ENCODE data around the gene PXN. TPM values are rescaled to one million over a fixed set of nuclear protein-coding genes. Genes with fewer than 3 reads are reported as not detected.

Gene PXN
- total and polyA plus RNA-seq, 10 of the 15 experiments (the other 5 are each of a cell fraction or from before 2014, with no cell fraction given) = 1.0 to 32.0 (median 11.5) TPM

DNA sequence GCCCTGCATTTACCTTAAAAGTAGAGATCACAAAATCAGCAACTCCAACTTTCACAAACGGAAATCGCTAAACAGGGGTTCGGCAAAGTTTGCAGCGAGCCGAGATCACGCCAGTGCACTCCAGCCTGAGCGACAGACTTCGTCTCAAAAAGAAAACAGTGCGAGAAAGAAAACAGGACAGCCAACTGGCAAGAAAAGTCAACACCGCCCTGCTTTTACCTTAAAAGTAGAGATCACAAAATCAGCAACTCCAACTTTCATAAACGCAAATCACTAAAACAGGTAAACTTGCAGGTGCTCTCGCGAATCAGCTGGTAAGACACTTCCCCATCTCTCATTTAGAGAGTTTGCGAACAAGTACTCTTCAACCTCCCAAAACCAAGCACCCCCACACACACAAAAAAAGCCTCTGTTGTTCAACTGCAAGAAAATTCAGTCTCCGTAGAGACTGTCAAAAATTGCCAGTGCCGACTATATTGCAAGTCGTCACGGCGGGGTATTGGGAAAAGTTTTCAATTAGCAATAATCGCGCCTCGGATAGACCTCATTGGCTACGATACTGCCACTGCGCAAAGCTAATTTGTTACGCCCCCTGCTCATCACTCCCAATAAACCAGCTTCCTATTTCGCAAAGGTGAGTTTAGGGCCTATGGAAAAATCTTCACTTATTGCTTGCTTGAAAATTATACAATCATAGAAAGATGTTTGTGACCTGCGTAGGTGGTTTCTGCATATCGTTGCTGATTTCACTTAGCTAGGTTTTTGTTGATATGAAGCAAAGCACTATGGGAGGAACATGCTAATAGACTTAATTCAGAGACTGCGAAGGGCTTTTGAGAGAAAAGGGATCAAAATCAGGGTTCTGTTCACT is 27.4 kb upstream of the PXN start, which contains the start of gene RNU4-1 (continued):
- TF ChIP-seq YBX1 (IDR thresholded peaks at IDR 0.05) (no peak), TBL1XR1 (IDR thresholded peaks at IDR 0.05; ENCODE audit: low read depth, low read length) (peak; percentile 58), KLF5 (IDR thresholded peaks at IDR 0.05; ENCODE audit: partially characterized antibody) (peak; percentile 92), HDAC2 (IDR thresholded peaks at IDR 0.05) (no peak), SMARCA5 (IDR thresholded peaks at IDR 0.05) (no peak), CHD1 (IDR thresholded peaks at IDR 0.05; ENCODE audit: low read depth, low read length) (no peak), FOS (IDR thresholded peaks at IDR 0.05; ENCODE audit: borderline replicate concordance, extremely low read depth, insufficient read length) (no peak), SIX5 (IDR thresholded peaks at IDR 0.05; ENCODE audit: low read depth, low read length, severe bottlenecking) (peak; percentile 46), FOXK2 (IDR thresholded peaks at IDR 0.05) (peak; percentile 41; the same call in 1 of the 2 replicates), RB1 (IDR thresholded peaks at IDR 0.05; ENCODE audit: borderline replicate concordance) (no peak; the same call in 1 of the 2 replicates), ZZZ3 (IDR thresholded peaks at IDR 0.05; ENCODE audit: control insufficient read depth, insufficient read length, low read depth) (no peak), CREM (IDR thresholded peaks at IDR 0.05; ENCODE audit: low read depth) (peak; percentile 90), BHLHE40 (IDR thresholded peaks at IDR 0.05; ENCODE audit: borderline replicate concordance in 1 of 2, low read depth in 2 of 2, low read length in 1 of 2) (no peak), SUPT20H (IDR thresholded peaks at IDR 0.05; ENCODE audit: borderline replicate concordance, control insufficient read depth, low read depth, low read length) (no peak), POLR2A (IDR thresholded peaks at IDR 0.05; ENCODE audit: low read depth, low read length) (peak; percentile 97), NFYA (IDR thresholded peaks at IDR 0.05; ENCODE audit: borderline replicate concordance, low read depth, low read length) (no peak), CEBPB (IDR thresholded peaks at IDR 0.05; ENCODE audit: borderline replicate concordance in 1 of 2, low read depth in 2 of 2, low read length in 2 of 2) (peak in 1 of 2 experiments; percentile 87; a peak in 1 of 4 replicates), MTA3 (IDR thresholded peaks at IDR 0.05; ENCODE audit: borderline replicate concordance, low read length) (peak; percentile 100), WRNIP1 (IDR thresholded peaks at IDR 0.05; ENCODE audit: borderline replicate concordance, low read depth, low read length) (0 out of 2 replicates have a peak, but pooled peaks have one; percentile 80), EZH2 (IDR thresholded peaks at IDR 0.05; ENCODE audit: borderline replicate concordance, control insufficient read depth, low read depth, low read length) (0 out of 2 replicates have a peak, but pooled peaks have one; percentile 24)
- TF ChIP-seq, protein P1, sequence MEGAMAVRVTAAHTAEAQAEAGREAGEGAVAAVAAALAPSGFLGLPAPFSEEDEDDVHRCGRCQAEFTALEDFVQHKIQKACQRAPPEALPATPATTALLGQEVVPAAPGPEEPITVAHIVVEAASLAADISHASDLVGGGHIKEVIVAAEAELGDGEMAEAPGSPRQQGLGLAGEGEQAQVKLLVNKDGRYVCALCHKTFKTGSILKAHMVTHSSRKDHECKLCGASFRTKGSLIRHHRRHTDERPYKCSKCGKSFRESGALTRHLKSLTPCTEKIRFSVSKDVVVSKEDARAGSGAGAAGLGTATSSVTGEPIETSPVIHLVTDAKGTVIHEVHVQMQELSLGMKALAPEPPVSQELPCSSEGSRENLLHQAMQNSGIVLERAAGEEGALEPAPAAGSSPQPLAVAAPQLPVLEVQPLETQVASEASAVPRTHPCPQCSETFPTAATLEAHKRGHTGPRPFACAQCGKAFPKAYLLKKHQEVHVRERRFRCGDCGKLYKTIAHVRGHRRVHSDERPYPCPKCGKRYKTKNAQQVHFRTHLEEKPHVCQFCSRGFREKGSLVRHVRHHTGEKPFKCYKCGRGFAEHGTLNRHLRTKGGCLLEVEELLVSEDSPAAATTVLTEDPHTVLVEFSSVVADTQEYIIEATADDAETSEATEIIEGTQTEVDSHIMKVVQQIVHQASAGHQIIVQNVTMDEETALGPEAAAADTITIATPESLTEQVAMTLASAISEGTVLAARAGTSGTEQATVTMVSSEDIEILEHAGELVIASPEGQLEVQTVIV (IDR thresholded peaks at IDR 0.05; ENCODE audit: borderline replicate concordance, partially characterized antibody) = no peak
- TF ChIP-seq, protein P2, sequence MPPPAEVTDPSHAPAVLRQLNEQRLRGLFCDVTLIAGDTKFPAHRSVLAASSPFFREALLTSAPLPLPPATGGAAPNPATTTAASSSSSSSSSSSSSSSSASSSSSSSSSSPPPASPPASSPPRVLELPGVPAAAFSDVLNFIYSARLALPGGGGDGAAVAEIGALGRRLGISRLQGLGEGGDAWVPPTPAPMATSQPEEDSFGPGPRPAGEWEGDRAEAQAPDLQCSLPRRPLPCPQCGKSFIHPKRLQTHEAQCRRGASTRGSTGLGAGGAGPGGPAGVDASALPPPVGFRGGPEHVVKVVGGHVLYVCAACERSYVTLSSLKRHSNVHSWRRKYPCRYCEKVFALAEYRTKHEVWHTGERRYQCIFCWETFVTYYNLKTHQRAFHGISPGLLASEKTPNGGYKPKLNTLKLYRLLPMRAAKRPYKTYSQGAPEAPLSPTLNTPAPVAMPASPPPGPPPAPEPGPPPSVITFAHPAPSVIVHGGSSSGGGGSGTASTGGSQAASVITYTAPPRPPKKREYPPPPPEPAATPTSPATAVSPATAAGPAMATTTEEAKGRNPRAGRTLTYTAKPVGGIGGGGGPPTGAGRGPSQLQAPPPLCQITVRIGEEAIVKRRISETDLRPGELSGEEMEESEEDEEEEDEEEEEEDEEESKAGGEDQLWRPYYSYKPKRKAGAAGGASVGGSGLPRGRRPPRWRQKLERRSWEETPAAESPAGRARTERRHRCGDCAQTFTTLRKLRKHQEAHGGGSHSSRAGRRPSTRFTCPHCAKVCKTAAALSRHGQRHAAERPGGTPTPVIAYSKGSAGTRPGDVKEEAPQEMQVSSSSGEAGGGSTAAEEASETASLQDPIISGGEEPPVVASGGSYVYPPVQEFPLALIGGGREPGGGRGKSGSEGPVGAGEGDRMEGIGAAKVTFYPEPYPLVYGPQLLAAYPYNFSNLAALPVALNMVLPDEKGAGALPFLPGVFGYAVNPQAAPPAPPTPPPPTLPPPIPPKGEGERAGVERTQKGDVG (CRISPR knock-in tag; IDR thresholded peaks at IDR 0.05) = peak; percentile 95
- TF ChIP-seq, protein P3, sequence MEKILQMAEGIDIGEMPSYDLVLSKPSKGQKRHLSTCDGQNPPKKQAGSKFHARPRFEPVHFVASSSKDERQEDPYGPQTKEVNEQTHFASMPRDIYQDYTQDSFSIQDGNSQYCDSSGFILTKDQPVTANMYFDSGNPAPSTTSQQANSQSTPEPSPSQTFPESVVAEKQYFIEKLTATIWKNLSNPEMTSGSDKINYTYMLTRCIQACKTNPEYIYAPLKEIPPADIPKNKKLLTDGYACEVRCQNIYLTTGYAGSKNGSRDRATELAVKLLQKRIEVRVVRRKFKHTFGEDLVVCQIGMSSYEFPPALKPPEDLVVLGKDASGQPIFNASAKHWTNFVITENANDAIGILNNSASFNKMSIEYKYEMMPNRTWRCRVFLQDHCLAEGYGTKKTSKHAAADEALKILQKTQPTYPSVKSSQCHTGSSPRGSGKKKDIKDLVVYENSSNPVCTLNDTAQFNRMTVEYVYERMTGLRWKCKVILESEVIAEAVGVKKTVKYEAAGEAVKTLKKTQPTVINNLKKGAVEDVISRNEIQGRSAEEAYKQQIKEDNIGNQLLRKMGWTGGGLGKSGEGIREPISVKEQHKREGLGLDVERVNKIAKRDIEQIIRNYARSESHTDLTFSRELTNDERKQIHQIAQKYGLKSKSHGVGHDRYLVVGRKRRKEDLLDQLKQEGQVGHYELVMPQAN (conservative IDR thresholded peaks at IDR 0.05) = peak; percentile 39; the same call in 1 of the 2 replicates
